Natural killer cell (primary cell): ENCODE measurements around the gene PNMA8B. TPM values are rescaled to one million over a fixed set of nuclear protein-coding genes. Genes with fewer than 3 reads are reported as not detected.

Experiments
- total RNA-seq, 4 donors: library from RNA; stranded (reverse); fragments of 120-200 nt in 1 of 4; gene quantifications; one replicate each; pipeline versions ENCODE4 v1.2.3 to v1.2.4, GENCODE V29; 2013 to 2022

The PNMA8B gene
- total RNA-seq, 3 donors from 2014 or later (not counting 1 experiment from before 2014, with no cell fraction given): 0.08 to 0.09 TPM; not detected in 1

Other genes starting within 250 kb of the PNMA8B start
- gene HIF3A, start 198.8 kb downstream of the PNMA8B start, total RNA-seq: not detected
- gene PPP5C, start 148.8 kb downstream of the PNMA8B start, total RNA-seq: 100 to 1,000 TPM in 1 of 3 donors, 10 to 100 TPM in 2; 95.4 to 106 (median 98.4) TPM
- not detected for gene CCDC8, start 82.3 kb downstream of the PNMA8B start, total RNA-seq
- 1 to 10 TPM in 1 of 3 donors, under 1 TPM in 2; 0.55 to 1.2 (median 0.87) TPM for gene PNMA8C, start 66.9 kb downstream of the PNMA8B start, total RNA-seq
- gene PNMA8A, start 24.3 kb downstream of the PNMA8B start, total RNA-seq: not detected
- 100 to 1,000 TPM; 218 to 272 (median 235) TPM for gene CALM3, start 105.5 kb upstream of the PNMA8B start, total RNA-seq
- gene PTGIR, start 129.2 kb upstream of the PNMA8B start, total RNA-seq: 1 to 10 TPM in 2 of 3 donors, under 1 TPM in 1; 0.75 to 1.4 (median 1.0) TPM
- gene GNG8, start 140.3 kb upstream of the PNMA8B start, total RNA-seq: not detected
- under 1 TPM in 2 of 3 donors, not detected in 1; 0.14 to 0.20 TPM for gene DACT3, start 165.3 kb upstream of the PNMA8B start, total RNA-seq
- gene PRKD2, start 221.2 kb upstream of the PNMA8B start, total RNA-seq: 100 to 1,000 TPM; 179 to 216 (median 203) TPM